HTR-8/SVneo (cell line): ENCODE data around the gene CCDC90B.

Experiments used
- DNase-seq: peaks from one replicate; pipeline ENCODE4 v3.0.0; 2011; ENCODE audit warnings: low spot score, mixed read lengths; ENCODE audit not compliant: insufficient read length
- FAIRE-seq: peaks from 2 replicates; lab custom pipeline; 2011; peaks lifted over from hg19 to GRCh38; lab: Jason Lieb, UNC

Gene CCDC90B

DNA sequence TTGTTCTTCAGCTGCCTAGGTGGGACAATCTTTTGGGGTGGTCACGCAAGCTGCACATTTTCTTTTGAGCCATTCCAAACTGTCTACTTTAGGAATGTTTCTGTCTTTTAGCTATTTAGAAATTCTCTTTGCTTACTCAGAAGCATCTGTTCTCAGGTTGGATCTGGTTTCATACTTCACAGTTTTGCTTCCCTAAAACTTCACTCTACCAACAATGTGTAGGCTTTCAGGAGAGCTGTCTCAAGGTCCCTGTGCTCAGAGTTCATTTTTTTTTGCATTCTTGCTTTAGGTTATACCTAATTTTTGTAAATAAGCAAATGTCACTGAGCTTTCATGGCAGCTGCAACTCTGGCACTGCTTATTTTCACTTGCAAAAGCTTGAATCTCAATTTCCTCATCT, 36.7 kb downstream of the CCDC90B start:
- no peak for FAIRE-seq
- no peak for DNase-seq

DNA sequence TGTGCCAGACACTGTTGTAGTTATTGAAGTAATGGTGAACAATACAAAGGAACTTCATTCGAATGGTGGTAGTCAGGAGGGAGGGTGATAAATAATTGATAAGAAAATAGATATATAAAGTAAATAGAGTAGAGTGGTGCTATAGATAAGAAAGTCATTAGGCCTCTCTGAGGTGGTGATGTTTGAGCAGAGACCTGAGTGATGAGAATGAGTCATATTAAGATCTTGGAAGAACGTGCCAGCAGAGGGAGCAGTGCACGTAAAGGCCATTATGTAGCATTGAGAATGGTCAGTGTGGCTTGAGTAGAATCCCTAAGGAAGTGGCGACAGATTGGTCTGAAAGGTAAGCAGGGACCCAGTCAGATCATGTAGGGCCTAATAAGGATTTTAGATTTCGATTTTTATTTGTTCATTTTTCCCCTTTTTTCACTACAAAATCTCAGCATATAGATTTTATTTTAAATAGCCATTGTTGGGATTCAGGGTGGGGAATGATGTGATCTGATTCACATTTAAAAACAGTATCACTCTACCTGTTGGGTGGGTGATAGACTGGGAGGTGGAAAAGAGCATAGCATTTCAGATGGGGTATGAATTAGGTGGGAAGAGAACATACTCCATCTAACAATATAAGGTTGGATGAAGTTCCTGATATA, 44.7 kb downstream of the CCDC90B start:
- peak; percentile 23 for FAIRE-seq
- peak; percentile 54 for DNase-seq

DNA sequence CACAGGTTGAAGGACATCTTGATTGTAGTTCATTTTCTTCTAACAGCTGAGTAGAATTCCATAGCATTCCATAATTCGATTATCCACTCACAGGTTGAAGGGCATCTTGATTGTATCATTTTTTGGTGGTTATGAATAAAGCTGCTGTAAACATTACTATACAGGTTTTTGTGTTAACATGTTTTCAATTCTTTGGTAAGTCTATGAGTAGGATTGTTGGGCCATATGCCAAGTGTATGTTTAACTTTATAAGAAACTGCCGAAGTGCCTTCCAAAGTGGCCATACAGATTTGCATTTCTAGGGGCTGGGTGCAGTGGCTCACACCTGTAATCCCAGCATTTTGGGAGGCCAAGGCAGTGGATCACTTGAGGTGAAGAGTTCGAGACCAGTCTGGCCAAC, 48.1 kb downstream of the CCDC90B start:
- FAIRE-seq (no peak), DNase-seq (no peak)

DNA sequence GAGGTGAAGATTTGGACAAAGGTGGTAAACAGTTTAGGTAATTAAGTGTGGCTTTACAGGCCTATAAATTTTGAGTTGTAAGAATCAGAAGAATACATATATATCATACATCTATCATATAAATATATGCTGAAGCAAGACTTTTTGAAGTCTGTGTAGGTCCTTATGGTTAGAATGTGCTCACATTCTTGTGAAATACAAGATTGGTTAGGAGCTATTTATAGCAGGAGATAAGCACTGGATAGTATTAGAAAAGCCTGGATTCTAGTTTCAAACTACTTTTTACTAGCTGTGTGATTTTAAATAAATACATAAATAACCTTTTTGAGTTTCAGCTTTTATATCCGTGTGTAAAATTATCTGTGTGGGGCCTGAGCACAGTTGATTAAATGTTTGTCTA, 50.3 kb downstream of the CCDC90B start:
- no peak for DNase-seq
- no peak for FAIRE-seq

DNA sequence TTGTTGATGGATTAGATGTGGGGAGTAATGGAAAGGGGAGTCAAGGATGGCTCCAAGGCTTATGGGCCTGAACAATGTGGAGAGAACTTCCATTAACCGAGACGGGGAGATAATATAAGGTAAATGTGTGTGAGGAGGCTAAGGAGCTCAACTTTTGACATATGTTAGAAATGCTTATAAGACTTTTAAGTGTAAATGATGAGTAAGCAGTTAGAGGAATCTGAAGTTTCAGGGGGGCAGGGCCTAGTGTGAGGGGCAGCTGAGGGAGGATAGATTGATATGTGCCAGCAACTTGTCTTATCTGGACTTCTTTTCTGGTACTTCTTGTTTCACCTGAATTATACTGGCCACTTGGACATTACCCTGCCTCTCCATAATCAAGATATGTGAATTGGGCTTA, 62.7 kb downstream of the CCDC90B start:
- DNase-seq (no peak), FAIRE-seq (no peak)

DNA sequence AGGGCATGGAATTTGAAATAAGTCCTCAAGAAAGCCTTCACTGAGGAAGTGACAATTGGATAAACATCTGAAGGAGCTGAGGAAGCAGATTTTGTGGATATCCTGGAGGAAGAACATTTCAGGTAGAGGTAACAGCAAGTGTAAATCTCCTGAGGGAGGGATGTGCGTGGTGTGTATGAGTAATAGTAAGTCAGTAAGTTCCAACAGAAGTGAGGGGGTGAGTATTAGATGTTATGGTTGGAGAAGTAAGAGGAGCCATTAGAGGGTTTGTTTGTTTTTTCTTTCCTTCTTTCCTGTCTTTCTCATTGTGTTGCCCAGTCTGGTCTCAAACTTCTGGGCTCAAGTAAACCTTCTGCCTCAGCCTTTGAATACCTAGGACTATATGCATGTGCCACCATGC, 63.7 kb downstream of the CCDC90B start:
- FAIRE-seq: no peak

DNA sequence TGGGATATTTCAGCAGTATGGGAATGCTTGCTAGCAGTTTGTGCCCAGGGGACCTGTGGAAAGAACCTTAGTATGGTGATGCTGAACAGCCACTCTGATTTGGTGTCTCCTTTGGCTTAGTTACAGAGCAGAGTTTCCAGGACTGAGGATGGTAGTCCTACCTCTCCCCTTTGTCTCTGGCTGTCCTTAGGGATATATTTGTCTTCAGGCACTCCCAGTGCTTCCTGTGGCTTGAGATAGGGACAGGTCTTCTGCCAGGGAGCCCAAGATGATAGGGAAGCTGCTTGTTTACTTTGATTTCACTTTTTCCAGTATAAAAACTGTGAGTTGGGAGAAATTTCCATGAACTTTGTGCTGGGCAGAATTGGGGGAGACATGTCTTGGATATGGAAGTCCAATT, 64.5 kb downstream of the CCDC90B start:
- DNase-seq (no peak), FAIRE-seq (no peak)

More for the DNA sequence above, 63.7 kb downstream of the CCDC90B start:
- no peak for DNase-seq

DNA sequence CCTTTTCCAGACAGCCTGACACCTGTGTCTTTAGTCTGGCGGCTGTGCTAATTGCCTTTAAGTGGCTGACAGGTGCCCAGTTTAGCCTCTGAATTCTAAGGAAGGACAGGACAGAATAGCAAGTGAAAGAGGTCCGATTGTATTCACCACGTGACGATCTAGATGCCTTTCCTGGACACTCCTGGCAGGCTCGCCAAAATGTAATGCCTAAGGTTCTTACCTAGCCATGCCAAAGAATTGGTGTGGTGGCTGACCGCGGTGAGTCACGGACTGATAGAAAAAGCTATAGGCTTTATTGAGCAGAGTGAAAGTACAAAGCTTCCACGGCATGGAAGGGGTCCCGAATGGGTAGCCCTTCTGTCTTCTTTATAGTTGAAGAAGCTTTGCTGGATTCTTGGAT, 65.9 kb downstream of the CCDC90B start:
- DNase-seq: no peak
- FAIRE-seq: no peak

DNA sequence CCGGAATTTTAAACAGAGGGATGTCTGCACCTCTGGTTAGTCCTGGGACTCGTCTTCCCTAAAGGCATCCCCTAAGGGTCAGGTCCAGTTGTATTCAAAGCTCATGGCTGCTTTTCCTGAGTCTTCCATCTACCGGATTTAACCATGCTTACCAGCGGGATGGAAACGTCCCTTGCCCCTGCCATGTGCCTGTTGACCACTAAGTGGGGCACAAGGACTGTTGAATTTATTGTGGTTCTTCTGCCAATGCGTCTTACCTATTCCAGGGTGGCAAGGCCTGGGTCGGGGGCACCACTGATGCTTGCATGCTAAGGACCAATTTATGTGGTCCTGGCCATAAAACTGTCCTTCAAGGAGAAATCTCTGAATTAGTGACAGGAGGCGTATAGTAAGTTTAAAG, 67.1 kb downstream of the CCDC90B start:
- FAIRE-seq (no peak), DNase-seq (no peak)
